ENCODE measurements around the gene KIF23.

- TF ChIP-seq POLR2AphosphoS5 (IDR thresholded peaks at IDR 0.05; ENCODE audit: low read depth) (no peak), CTCF (conservative IDR thresholded peaks at IDR 0.05; ENCODE audit: low read depth in 2 of 2) (peak; percentile 48 to 75), EZH2phosphoT487 (IDR thresholded peaks at IDR 0.05; ENCODE audit: unreplicated experiment) (no peak)
Observed at GRCh38 chr15:69410248-69410874, 3.8 kb upstream of the KIF23 start.

Measured in GM23338 (cell line).